Activated T-helper 2 cell treated with anti-CD3 and anti-CD28 coated beads, Interferon-gamma antibody, Interleukin-2, Interleukin-4, amounts not matched to agents 10 μg/mL and 5 μg/mL and 100 μg/mL, durations not matched to agents 14 hours and 24 hours and 36 hours (primary cell): ENCODE results near the gene EXOC6B. TPM values are rescaled to one million over a fixed set of nuclear protein-coding genes. Genes with fewer than 3 reads are reported as not detected.

Experiments used
- DNase-seq: peaks from one replicate; pipeline ENCODE4 v3.0.0; 2021; ENCODE audit warnings: low spot score
- H3K27ac Mint-ChIP-seq: one replicate; pipeline ENCODE4 v1.8.0; 2021; ENCODE audit warnings: mixed read lengths
- H3K27me3 Mint-ChIP-seq: one replicate; pipeline ENCODE4 v1.8.0; 2021; ENCODE audit warnings: low read depth, mixed read lengths
- H3K36me3 Mint-ChIP-seq: one replicate; pipeline ENCODE4 v1.8.0; 2021; ENCODE audit warnings: low read depth, mixed read lengths
- H3K4me1 Mint-ChIP-seq: one replicate; pipeline ENCODE4 v1.8.0; 2021; ENCODE audit warnings: low read depth, mixed read lengths
- H3K4me3 Mint-ChIP-seq: one replicate; pipeline ENCODE4 v1.8.0; 2021; ENCODE audit warnings: low read depth, mild to moderate bottlenecking, moderate library complexity, mixed read lengths
- H3K9me3 Mint-ChIP-seq: one replicate; pipeline ENCODE4 v1.8.0; 2021; ENCODE audit warnings: mixed read lengths
- intact Hi-C: fragments of 100-400 bp; cut with micrococcal nuclease; formaldehyde crosslinking; loops from one replicate; pipeline ENCODE4 v1.15.1; 2023
- total RNA-seq: library from RNA; stranded (reverse); gene quantifications from 2 replicates; pipeline ENCODE4 v1.2.3, GENCODE V29; 2022

The EXOC6B gene
- total RNA-seq, 1 donor from 2014 or later = 9.4 TPM

GRCh38 chr2:72770879-72771461 lies 54.9 kb downstream of the EXOC6B start:
- no peak overlapping the region for H3K4me3 Mint-ChIP-seq
- peak; percentile 26 for DNase-seq
- no peaks in the 10 kb centered on the region for H3K9me3 Mint-ChIP-seq
- H3K36me3 Mint-ChIP-seq = no peaks in the 10 kb centered on the region
- intact Hi-C loops = loop anchor here (1.0 kb wide), 1 partner anchor 91 kb away; no protein-coding TSS in a partner anchor
- H3K27ac Mint-ChIP-seq = no peak overlapping the region
- no peaks in the 10 kb centered on the region for H3K4me1 Mint-ChIP-seq
- peaks cover 3% of the 10 kb centered on the region for H3K27me3 Mint-ChIP-seq

- intact Hi-C loops = no loop called here
- H3K4me1 Mint-ChIP-seq = no peaks in the 10 kb centered on the region
- H3K9me3 Mint-ChIP-seq = peaks cover 21% of the 10 kb centered on the region
- DNase-seq = no peak
- no peak overlapping the region for H3K4me3 Mint-ChIP-seq
- H3K27me3 Mint-ChIP-seq = no peaks in the 10 kb centered on the region
- peaks cover 2% of the 10 kb centered on the region for H3K36me3 Mint-ChIP-seq
- no peak overlapping the region for H3K27ac Mint-ChIP-seq
These were observed 59.7 kb downstream of the EXOC6B start for GRCh38 chr2:72765997-72766609.

- no peaks in the 10 kb centered on the region for H3K27me3 Mint-ChIP-seq
- H3K4me3 Mint-ChIP-seq = no peak overlapping the region
- no peak overlapping the region for H3K27ac Mint-ChIP-seq
- H3K4me1 Mint-ChIP-seq = no peaks in the 10 kb centered on the region
- peaks cover 2% of the 10 kb centered on the region for H3K36me3 Mint-ChIP-seq
- no peak for DNase-seq
- peaks cover 22% of the 10 kb centered on the region for H3K9me3 Mint-ChIP-seq
- intact Hi-C loops = no loop called here
These were observed 63.6 kb downstream of the EXOC6B start for GRCh38 chr2:72762276-72762675.

DNA sequence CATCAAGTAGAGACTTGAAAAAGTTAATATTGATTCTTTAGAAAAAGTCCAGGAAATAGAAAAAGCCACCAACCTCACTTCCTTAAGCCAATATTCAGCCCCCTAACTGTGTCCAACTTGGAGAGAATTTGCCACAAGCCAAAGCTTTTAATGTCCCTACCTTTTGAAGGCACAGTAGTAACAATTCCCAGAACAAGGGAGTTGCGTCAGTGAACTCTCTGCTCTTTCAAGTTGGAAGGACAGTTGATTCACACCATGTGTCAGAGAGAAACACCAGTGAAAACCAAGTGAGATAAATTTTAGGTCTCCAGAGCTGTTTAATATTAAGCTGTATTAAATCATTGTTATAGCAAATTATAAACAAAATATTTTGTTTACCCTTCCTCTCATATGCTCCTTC lies 66.1 kb downstream of the EXOC6B start:
- no peak overlapping the region for H3K4me3 Mint-ChIP-seq
- H3K9me3 Mint-ChIP-seq = peaks cover 22% of the 10 kb centered on the region
- H3K36me3 Mint-ChIP-seq = peaks cover 2% of the 10 kb centered on the region
- DNase-seq = no peak
- no peak overlapping the region for H3K27ac Mint-ChIP-seq
- intact Hi-C loops = no loop called here
- H3K27me3 Mint-ChIP-seq = no peaks in the 10 kb centered on the region
- no peaks in the 10 kb centered on the region for H3K4me1 Mint-ChIP-seq

DNA sequence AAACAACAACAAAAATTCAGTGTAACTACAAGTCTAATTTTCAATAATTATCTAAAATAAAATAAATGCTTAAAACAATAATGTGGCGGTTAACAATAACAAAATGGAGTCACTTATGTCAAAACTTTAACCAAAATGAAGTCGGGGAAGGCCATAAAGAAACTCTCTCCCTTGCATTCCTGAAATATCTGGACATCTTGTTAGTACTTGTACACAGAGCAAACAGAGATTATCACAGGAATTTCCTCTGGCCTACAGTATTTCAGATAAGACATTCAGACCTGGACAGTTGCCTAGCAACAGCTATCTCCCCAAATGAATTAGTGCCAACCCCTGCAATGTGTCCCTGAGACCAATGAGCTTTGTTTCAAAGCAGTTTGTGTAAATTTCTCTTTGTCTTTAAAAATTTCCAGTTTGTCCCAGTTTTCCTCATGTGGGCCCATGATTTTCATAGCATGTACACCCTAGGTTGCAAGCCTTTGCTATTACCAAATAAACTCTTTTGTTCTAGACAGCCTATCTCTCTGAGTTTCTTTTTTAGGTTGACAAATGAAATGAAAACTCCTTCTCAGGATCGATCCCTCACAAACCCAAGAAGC lies 68.6 kb downstream of the EXOC6B start:
- H3K9me3 Mint-ChIP-seq = peaks cover 13% of the 10 kb centered on the region

GRCh38 chr2:72755647-72756423 lies 70.0 kb downstream of the EXOC6B start:
- Mint-ChIP-seq H3K4me3 (no peak overlapping the region), H3K9me3 (no peaks in the 10 kb centered on the region), H3K27ac (no peak overlapping the region), H3K4me1 (no peaks in the 10 kb centered on the region), H3K27me3 (no peaks in the 10 kb centered on the region), H3K36me3 (no peaks in the 10 kb centered on the region)
- intact Hi-C loops = no loop called here
- no peak for DNase-seq

More for the DNA sequence above, 68.6 kb downstream of the EXOC6B start:
- no peak overlapping the region for H3K4me3 Mint-ChIP-seq
- H3K36me3 Mint-ChIP-seq = peaks cover 2% of the 10 kb centered on the region
- H3K27ac Mint-ChIP-seq = no peak overlapping the region
- intact Hi-C loops = no loop called here
- H3K27me3 Mint-ChIP-seq = no peaks in the 10 kb centered on the region
- no peak for DNase-seq
- no peaks in the 10 kb centered on the region for H3K4me1 Mint-ChIP-seq

DNA sequence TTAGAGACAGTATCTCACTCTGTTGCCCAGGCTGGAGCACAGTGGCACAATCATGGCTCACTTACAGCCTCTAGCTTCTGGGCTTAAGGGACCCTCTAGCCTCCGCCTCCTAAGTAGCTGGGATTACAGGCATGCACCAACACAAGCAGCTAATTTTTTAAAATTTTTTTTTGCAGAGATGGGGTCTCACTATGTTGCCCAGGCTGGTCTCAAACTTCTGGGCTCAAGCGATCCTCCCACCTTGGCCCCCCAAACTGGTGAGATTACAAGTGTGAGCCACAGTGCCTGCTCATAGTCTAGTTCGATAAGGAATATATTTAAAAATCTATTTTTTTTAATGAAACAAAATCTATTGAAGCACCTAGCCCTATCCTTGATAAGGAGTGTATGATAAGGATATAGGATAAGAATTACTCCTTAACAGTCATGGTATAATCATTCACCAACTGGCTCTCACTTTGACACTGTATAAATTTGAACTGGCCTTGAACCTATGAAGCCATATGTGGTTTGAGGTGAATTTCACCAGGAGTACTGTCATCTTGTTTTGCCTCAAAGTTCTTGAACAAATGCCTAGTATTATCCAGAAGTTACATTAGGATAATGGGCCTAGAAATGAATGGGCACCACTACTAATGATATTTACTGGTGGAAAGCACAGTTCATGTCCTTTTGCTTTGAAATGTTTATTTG lies 71.1 kb downstream of the EXOC6B start:
- no peaks in the 10 kb centered on the region for H3K4me1 Mint-ChIP-seq
- H3K4me3 Mint-ChIP-seq = no peak overlapping the region
- no peak overlapping the region for H3K27ac Mint-ChIP-seq
- H3K9me3 Mint-ChIP-seq = no peaks in the 10 kb centered on the region
- DNase-seq = no peak
- intact Hi-C loops = no loop called here
- H3K27me3 Mint-ChIP-seq = no peaks in the 10 kb centered on the region
- H3K36me3 Mint-ChIP-seq = no peaks in the 10 kb centered on the region

DNA sequence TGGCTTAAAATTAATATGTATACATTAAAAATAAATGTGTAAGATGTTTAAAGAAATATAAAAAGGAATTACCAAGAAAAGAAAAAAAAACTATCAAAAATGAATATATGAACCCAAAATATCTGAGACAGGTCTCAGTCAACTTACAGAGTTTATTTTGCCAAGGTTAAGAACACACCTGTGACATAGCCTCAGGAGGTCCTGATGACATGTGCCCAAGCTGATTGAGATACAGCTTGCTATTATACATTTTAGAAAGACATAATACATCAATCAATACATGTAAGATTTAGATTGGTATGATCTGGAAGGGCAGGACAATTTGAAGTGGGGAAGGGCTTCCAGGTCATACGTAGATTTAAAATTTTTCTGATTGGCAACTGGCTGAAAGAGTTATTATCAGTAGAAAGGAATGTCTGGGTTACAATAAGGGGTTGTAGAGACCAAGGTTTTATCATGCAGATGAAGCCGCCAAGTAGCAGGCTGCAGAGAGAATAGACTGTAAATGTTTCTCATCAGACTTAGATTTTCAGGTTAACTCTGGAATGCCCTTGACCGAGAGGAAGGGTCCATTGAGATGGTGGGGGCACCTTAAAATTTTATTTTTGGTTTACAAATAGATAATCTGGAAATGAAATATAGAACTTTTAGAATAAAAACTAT lies 74.7 kb downstream of the EXOC6B start:
- H3K4me1 Mint-ChIP-seq = no peaks in the 10 kb centered on the region
- intact Hi-C loops = no loop called here
- no peaks in the 10 kb centered on the region for H3K27me3 Mint-ChIP-seq
- H3K9me3 Mint-ChIP-seq = no peaks in the 10 kb centered on the region
- no peak overlapping the region for H3K4me3 Mint-ChIP-seq
- no peak for DNase-seq
- H3K27ac Mint-ChIP-seq = no peak overlapping the region
- no peaks in the 10 kb centered on the region for H3K36me3 Mint-ChIP-seq

DNA sequence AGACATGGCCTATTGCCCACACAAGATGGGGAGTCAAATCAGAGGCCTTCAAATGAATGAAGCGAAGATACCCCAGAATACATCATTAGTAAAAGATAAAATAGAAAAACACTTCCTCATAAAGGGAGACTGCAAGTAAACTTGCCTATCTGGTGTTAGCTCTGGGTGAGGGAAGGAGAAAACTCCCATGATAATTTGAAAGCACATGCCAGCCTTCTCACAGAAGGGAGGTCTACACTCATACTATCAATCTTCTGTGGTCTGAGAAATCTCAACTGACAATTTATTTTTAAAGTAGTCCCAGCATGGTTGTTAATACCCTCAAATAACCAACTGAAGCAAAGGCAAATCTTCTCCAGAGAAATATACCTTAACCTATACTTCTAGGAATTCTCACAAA lies 75.4 kb downstream of the EXOC6B start:
- intact Hi-C loops = no loop called here
- Mint-ChIP-seq H3K27me3 (no peaks in the 10 kb centered on the region), H3K4me1 (no peaks in the 10 kb centered on the region), H3K9me3 (no peaks in the 10 kb centered on the region), H3K27ac (no peak overlapping the region), H3K4me3 (no peak overlapping the region), H3K36me3 (no peaks in the 10 kb centered on the region)
- DNase-seq = no peak

DNA sequence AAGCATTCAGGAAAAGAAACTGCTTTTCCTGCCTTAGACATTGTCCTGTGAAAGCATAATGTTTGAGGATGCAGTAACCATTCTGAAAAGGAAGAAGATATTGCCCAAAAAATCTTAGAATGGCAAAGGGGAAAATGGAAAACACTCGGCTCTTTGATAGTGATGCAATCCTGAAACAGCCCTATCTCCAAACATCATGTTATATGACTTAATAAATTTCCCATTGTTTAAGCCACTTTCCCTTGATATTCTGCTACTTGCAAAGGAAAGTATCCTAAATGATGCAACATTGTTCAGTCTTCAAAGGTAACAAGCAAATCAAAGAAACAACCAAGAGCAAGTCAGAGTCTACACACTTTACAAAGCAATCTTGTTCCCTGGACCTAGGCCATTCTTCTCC lies 78.5 kb downstream of the EXOC6B start:
- Mint-ChIP-seq H3K4me1 (no peaks in the 10 kb centered on the region), H3K4me3 (no peak overlapping the region), H3K36me3 (no peaks in the 10 kb centered on the region), H3K9me3 (no peaks in the 10 kb centered on the region), H3K27me3 (no peaks in the 10 kb centered on the region), H3K27ac (no peak overlapping the region)
- intact Hi-C loops = loop anchor here (5.0 to 10.0 kb wide), 4 partner anchors 163 to 1200 kb away; no protein-coding TSS in a partner anchor
- DNase-seq = no peak

DNA sequence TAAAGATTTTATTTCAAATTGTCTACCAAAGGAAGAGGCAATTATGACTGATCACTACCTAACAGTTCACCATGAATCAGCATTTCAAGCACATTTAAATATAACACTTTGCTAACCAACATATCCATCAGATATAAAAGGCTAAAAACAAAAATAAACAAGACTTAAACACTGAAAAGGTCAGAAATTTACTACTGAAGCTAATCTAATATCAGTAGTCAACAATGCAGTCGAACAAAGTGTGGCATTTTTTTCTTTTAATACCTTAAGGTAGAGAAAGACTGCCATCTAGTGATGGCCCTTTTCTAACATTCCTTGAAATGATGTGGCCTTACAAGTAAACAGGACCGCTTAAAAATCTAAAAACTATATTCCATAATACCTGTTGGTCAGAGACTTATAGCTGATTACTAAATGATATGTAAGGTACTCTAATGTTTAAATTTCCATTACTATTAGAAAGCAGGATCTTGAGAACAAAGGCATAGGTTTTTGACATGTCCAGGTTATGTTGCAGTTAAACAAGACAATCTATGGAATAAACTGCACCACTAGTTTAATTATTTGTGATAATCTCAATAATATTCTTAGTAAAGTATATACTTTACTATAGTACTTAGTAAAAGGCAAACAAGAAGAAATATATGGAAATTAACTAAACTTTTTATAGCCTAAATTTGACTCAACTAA lies 80.0 kb downstream of the EXOC6B start:
- no peaks in the 10 kb centered on the region for H3K9me3 Mint-ChIP-seq
- DNase-seq = no peak
- intact Hi-C loops = loop anchor here (5.0 to 10.0 kb wide), 4 partner anchors 161 to 1199 kb away; no protein-coding TSS in a partner anchor
- no peak overlapping the region for H3K27ac Mint-ChIP-seq
- H3K4me1 Mint-ChIP-seq = no peaks in the 10 kb centered on the region
- H3K36me3 Mint-ChIP-seq = no peaks in the 10 kb centered on the region
- no peaks in the 10 kb centered on the region for H3K27me3 Mint-ChIP-seq
- H3K4me3 Mint-ChIP-seq = no peak overlapping the region
